Breast epithelium (tissue), 4 donors: Measurements from ENCODE around the gene RNF6. TPM values are rescaled to one million over a fixed set of nuclear protein-coding genes. Genes with fewer than 3 reads are reported as not detected.

ENCODE experiments used
- DNase-seq, 2 donors: peaks; one replicate each; pipeline ENCODE4 v3.0.0-alpha.2; 2019; ENCODE audit warnings: low spot score in 2 of 2
- H3K27ac ChIP-seq, 2 donors: fragments of 200-600 bp; sonication (generic) in 1 of 2; one replicate each; pipeline ENCODE4 v1.5.1; 2016 to 2019; ENCODE audit warnings: mild to moderate bottlenecking in 1 of 2
- H3K27me3 ChIP-seq, 2 donors: fragments of 200-600 bp; sonication (generic) in 1 of 2; one replicate each; pipeline versions ENCODE4 v1.5.1 to v1.6.0; 2017 to 2019; ENCODE audit warnings: control low read depth in 1 of 2, mild to moderate bottlenecking in 1 of 2
- H3K36me3 ChIP-seq: fragments of 200-600 bp; one replicate; pipeline ENCODE4 v1.5.1; 2019
- H3K4me1 ChIP-seq, 2 donors: fragments of 200-600 bp; sonication (generic); one replicate each; pipeline ENCODE4 v1.5.1; 2016 to 2019; ENCODE audit warnings: control low read depth in 1 of 2
- H3K4me3 ChIP-seq, 3 donors: fragments of 200-600 bp; sonication (generic); 1 replicate in 2 of 3; 2 replicates in 1 of 3; pipeline ENCODE4 v1.5.1; 2016 to 2019; ENCODE audit warnings: mild to moderate bottlenecking in 3 of 3, moderate library complexity in 2 of 3
- H3K9me3 ChIP-seq, 2 donors: fragments of 200-600 bp; sonication (generic) in 1 of 2; one replicate each; pipeline ENCODE4 v1.5.1; 2016 to 2019; ENCODE audit warnings: control low read depth in 1 of 2
- POLR2A ChIP-seq: fragments of 450-650 bp; IDR thresholded peaks from one replicate; pipeline ENCODE4 v1.6.1; 2016; ENCODE audit warnings: antibody characterized with exemption, mild to moderate bottlenecking, moderate library complexity
- POLR2AphosphoS5 ChIP-seq, 3 donors: sonication (generic); formaldehyde crosslinking; IDR thresholded peaks; one replicate each; pipeline ENCODE4 v1.6.1; 2017; ENCODE audit warnings: antibody characterized with exemption in 3 of 3
- intact Hi-C: fragments of 100-400 bp; cut with DNase I; formaldehyde crosslinking; loops from one replicate; pipeline ENCODE4 v1.15.1; 2023; ENCODE audit warnings: low total_unique reads
- total RNA-seq, 3 donors: library from RNA; depleted of rRNA; stranded (reverse); fragments of >200 nt; gene quantifications; one replicate each; pipeline ENCODE4 v1.1.0, GENCODE V29; 2016
- TF ChIP-seq, protein P1 (sequence below), 3 donors: fragments of 450-650 bp; IDR thresholded peaks; one replicate each; pipeline ENCODE4 v1.5.1; 2016 to 2017; ENCODE audit warnings: antibody characterized with exemption in 3 of 3, mild to moderate bottlenecking in 3 of 3, moderate library complexity in 3 of 3

Gene RNF6
- total RNA-seq = 10 to 100 TPM; 21.0 to 31.5 (median 27.7) TPM

DNA sequence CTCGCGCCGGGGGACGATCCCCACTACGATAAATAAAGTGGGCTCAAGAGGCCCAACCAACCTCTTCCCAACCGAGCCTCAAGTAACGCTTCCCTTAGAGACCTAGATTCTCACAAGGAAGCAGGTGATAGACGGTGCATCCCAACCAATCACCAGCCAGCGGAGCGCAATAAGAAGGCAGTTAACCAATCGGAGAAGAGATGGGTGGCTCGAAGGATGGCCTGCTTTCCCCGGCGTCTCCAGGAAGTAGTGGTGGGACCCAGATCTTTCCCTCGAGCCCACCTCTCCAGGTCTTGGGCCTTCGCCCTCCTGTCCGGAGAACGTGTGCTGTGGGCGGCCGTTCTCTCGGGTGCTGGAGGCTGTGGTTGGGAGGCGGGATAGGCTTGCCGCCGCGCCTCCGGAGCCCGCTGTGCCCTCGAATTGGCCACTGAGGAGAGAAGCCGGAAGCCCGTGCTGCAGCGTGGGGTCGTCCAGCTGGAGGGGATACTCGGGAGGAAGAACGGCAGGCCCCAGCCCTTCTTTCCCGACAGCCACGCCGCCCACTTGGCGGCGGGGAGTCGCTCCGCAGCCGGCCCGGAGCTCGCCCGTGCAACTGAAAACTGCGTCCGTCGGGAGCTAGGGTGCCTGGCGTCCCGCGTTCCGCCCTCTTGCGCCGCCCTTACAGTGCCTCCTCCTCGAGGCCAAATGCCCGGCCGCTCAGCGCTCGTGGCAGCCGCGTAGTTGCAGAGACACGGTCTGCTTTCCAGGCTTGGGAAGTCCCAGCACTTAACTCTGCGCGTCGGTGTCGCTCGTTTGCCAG, at the start of gene RNF6:
TSS of gene RNF6 (minus strand) at position 594 of the 799 bp plus-strand sequence. CDS start 2,665 bp downstream, outside the sequence.
- H3K4me3 ChIP-seq = peak within 1 kb of the TSS; percentile 83 to 97 (median 86)
- intact Hi-C loops = no loop called here
- H3K27ac ChIP-seq = peak within 1 kb of the TSS; percentile 93 to 96
- peaks cover 0 to 16% of the 10 kb centered on the region in 2 donors for H3K4me1 ChIP-seq
- peak; percentile 21 to 82 (median 69) for TF ChIP-seq POLR2AphosphoS5 (IDR thresholded peaks at IDR 0.05)
- TF ChIP-seq, protein P1, sequence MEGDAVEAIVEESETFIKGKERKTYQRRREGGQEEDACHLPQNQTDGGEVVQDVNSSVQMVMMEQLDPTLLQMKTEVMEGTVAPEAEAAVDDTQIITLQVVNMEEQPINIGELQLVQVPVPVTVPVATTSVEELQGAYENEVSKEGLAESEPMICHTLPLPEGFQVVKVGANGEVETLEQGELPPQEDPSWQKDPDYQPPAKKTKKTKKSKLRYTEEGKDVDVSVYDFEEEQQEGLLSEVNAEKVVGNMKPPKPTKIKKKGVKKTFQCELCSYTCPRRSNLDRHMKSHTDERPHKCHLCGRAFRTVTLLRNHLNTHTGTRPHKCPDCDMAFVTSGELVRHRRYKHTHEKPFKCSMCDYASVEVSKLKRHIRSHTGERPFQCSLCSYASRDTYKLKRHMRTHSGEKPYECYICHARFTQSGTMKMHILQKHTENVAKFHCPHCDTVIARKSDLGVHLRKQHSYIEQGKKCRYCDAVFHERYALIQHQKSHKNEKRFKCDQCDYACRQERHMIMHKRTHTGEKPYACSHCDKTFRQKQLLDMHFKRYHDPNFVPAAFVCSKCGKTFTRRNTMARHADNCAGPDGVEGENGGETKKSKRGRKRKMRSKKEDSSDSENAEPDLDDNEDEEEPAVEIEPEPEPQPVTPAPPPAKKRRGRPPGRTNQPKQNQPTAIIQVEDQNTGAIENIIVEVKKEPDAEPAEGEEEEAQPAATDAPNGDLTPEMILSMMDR (IDR thresholded peaks at IDR 0.05) = no peak
- peaks cover 5% of the 10 kb centered on the region for H3K36me3 ChIP-seq
- peaks cover 0 to 4% of the 10 kb centered on the region in 2 donors for H3K27me3 ChIP-seq
- no peaks in the 10 kb centered on the region for H3K9me3 ChIP-seq
- DNase-seq = peak; percentile 90 to 95

DNA sequence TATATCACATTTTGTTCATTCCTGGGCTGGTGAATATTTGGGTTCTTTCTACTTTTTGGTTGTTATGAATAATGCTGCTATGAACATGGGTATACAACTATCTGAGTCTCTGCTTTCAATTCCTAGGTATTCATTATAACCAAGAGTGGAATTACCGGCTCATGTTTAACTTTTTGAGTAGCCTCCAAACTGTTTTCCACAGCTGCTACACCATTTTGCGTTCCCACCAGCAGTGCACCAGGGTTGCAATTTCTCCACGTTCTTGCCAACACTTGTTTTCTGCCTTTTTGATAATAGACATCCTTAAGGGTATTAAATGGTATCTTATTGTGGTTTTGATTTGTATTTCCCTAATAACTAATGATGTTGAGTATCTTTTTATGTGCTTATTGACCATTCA, 48.6 kb upstream of the RNF6 start:
- Histone ChIP-seq H3K27me3 (no peaks in the 10 kb centered on the region), H3K27ac (no peak overlapping the region), H3K4me1 (no peaks in the 10 kb centered on the region), H3K36me3 (no peaks in the 10 kb centered on the region), H3K4me3 (no peak overlapping the region), H3K9me3 (no peaks in the 10 kb centered on the region)
- DNase-seq = no peak
- intact Hi-C loops = no loop called here
- TF ChIP-seq, protein P1 (IDR thresholded peaks at IDR 0.05) = no peak
- TF ChIP-seq POLR2AphosphoS5 (IDR thresholded peaks at IDR 0.05) = no peak
- TF ChIP-seq POLR2A = no peak

DNA sequence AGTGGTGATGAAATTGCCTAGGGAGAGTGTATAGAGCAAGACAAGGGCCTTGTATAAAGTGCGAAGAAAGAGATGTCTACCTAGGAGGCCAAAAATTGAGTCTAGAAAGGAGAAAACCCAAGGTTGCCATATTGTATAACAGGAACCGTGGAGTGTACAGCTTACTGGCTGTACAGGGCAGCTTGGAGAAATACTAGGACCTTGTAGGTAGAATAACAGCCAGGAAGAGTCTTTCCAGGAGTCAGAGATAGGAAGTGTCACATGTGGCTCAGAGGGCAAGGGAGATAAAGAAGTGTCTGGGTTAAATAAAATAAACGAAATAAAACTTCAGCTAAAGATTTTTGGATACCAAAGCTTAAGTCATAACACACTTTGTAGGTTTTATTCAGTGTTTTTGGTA, 44.2 kb upstream of the RNF6 start:
- intact Hi-C loops = no loop called here
- no peaks in the 10 kb centered on the region for H3K9me3 ChIP-seq
- H3K4me3 ChIP-seq = no peak overlapping the region
- TF ChIP-seq, protein P1 (IDR thresholded peaks at IDR 0.05) = no peak
- TF ChIP-seq POLR2AphosphoS5 (IDR thresholded peaks at IDR 0.05) (no peak), POLR2A (no peak)
- DNase-seq = no peak
- H3K4me1 ChIP-seq = no peaks in the 10 kb centered on the region
- no peaks in the 10 kb centered on the region for H3K27me3 ChIP-seq
- no peaks in the 10 kb centered on the region for H3K36me3 ChIP-seq
- no peak overlapping the region for H3K27ac ChIP-seq

DNA sequence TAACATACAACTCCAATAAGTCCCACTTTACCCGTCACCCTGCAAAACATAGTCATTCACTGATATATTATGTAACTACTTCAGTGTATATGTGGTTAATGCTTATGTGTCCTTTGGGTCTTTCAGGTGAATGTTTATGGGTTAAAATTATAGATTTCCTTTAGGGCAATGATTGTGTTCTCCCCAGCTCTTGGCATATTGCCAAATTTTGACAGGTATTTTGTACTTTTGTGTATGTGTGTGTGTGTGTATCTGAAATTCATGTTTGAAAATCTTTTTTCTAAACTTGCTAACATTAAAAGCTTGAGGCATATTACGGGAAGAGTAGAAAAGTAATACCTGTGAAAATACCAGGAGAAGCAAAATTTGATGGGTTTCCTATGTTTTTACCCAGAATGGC, 40.0 kb upstream of the RNF6 start:
- intact Hi-C loops = no loop called here
- no peak for TF ChIP-seq POLR2A
- TF ChIP-seq POLR2AphosphoS5 (IDR thresholded peaks at IDR 0.05) = no peak
- TF ChIP-seq, protein P1 (IDR thresholded peaks at IDR 0.05) = no peak
- H3K4me1 ChIP-seq = no peaks in the 10 kb centered on the region
- H3K36me3 ChIP-seq = no peaks in the 10 kb centered on the region
- no peaks in the 10 kb centered on the region for H3K27me3 ChIP-seq
- H3K9me3 ChIP-seq = no peaks in the 10 kb centered on the region
- H3K4me3 ChIP-seq = no peak overlapping the region
- DNase-seq = no peak
- no peak overlapping the region for H3K27ac ChIP-seq

DNA sequence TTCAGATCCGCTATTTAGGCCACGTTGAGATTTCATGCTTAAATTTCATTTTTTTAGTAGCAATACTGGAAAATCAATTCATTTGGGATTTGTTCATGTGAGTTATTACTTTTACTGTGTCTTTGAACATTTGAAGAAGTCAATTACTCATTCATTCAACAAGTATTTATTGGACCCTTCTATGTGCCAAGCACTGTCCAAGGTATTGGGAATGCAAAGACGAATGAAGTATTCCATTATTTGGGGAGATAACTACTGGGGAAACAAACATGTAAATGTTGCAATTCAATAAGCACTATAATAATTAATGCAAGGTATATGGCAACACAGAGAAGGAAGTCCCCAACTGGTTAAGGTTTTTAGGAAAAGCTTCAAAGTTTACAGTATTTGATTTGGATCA, 37.5 kb upstream of the RNF6 start:
- no peak for DNase-seq
- H3K36me3 ChIP-seq = no peaks in the 10 kb centered on the region
- H3K4me3 ChIP-seq = no peak overlapping the region
- H3K9me3 ChIP-seq = no peaks in the 10 kb centered on the region
- no peaks in the 10 kb centered on the region for H3K4me1 ChIP-seq
- TF ChIP-seq POLR2AphosphoS5 (IDR thresholded peaks at IDR 0.05) (no peak), POLR2A (no peak)
- TF ChIP-seq, protein P1 (IDR thresholded peaks at IDR 0.05) = no peak
- H3K27me3 ChIP-seq = no peaks in the 10 kb centered on the region
- intact Hi-C loops = no loop called here
- H3K27ac ChIP-seq = no peak overlapping the region
